Iris pigment epithelial cell (primary cell): ENCODE results near the gene HAGH.

Experiments used
- DNase-seq: peaks from one replicate; pipeline ENCODE4 v3.0.0-alpha.2; 2011; ENCODE audit warnings: low read depth

The HAGH gene

GRCh38 chr16:1831186-1832075 is 4.8 kb upstream of the HAGH start:
- no peak for DNase-seq

DNA sequence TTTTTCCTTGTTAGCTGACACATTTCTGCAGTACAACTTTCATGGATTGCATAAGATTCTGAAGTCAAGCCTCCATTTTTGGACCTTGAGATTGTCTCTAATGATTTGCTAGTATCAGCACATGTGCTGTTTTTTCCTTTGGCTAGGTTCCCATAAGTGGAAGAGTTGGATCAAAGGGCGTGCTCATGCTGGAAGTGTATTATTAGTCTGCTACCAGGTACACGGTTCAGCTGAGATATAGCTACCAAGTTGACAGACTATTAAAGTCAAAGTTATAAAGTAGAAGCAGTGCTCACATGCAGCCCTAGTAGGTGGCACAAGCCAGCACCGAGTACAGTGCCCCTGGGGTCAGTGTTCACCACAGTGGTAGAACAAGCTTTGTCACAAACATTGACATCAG is 3.6 kb upstream of the HAGH start:
- DNase-seq, result no peak

- DNase-seq, result no peak
These were observed 2.2 kb upstream of the HAGH start for GRCh38 chr16:1828645-1829410.

- peak; percentile 24 for DNase-seq
These were observed 548 bp downstream of the HAGH start for GRCh38 chr16:1825864-1826690.

- DNase-seq, result no peak
These were observed 1.2 kb downstream of the HAGH start for GRCh38 chr16:1825381-1825863.

DNA sequence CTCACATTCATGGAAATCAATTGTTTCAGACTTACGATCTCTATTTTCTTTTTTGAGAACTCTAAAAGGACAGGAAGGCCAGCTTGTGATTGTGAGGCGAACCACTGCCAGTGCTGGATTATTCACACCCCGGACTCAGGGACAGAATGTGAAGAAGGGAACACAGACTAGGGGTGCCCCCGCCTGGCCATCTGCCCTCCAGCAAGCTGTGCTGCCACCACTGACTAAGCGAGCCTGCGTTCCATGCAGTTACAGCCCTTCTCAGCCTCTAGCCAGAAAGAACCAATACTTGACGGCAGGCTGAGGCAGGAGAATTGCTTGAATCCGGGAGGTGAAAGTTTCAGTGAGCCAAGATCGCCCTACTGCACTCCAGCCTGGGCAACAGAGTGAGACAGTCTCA is 2.8 kb downstream of the HAGH start:
- peak; percentile 56 for DNase-seq

GRCh38 chr16:1822801-1823200 is 3.8 kb downstream of the HAGH start:
- DNase-seq, result no peak

DNA sequence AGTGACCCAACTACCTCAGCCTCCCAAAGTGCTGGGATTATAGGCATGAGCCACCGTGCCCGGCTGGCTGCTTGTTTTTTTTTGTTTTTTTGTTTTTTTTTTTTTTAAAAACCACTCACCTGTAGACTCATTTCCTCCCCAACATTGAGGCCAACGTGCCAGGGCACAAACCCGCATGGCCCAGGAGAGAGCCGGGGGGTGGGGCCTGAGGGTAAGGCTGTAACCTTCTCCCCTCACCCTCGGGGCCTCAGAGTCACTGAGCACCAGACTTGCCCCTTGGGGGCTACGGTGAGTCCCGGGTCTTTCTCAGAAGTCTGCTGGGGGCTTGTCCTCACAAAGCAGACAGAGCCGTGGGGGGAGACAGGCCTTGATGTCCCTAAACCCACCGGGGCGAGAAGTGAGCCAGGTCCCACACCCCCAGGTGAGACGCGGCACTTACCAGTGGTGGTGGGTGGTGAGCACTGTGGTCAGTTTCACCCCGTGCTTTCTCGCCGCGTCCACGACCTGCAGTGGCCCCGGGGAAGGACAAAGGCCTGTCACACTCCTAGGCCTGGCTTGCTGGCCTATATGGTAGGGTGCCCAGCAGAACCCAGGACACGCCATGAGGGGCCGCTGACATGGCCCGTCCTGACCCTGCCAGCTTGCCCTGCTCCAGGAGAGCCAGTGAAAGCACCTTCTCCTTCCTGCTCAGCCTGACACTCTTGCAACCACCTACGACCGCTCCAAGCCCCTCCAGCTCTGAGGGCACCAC is 4.6 kb downstream of the HAGH start:
- DNase-seq, result no peak

DNA sequence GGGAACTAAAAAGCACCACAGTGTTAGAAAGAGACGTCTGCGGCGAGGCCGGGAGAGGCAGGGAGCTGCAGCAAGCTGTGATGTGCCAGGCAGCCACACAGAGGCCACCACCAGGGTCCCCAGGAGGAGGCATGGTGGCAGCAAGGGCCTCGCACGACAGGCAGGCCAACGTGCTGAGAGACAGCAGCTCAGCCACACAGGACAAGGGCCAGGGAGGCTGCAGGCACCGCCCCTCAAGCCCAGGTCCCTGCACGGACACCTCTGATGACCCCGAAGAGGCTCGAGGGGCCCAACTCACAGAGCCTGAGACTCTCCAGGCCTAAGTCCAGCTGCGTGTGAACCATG is 5.7 kb downstream of the HAGH start:
- no peak for DNase-seq

GRCh38 chr16:1820096-1820945 is 6.3 kb downstream of the HAGH start:
- no peak for DNase-seq

DNA sequence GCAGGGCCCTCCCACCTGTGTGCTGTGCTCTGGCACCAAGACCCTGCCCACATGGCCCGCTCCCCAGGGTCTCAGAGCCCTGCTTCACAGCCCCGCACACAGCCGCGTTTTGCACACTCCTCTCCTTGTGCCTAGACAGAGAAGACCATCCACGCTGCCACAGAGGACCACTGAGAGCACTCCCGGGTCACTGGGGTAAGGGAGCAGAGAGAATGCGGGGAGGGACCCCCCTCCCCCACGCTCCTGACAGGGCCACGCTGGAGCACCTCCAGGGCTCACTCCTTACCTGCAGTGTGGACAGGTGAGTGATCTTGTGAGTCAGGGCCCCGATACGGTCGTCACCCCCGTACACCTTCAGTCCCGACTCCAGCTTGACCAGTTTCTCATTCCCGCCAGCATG is 7.0 kb downstream of the HAGH start:
- DNase-seq, result no peak

GRCh38 chr16:1818873-1819525 is 7.6 kb downstream of the HAGH start:
- DNase-seq, result no peak

DNA sequence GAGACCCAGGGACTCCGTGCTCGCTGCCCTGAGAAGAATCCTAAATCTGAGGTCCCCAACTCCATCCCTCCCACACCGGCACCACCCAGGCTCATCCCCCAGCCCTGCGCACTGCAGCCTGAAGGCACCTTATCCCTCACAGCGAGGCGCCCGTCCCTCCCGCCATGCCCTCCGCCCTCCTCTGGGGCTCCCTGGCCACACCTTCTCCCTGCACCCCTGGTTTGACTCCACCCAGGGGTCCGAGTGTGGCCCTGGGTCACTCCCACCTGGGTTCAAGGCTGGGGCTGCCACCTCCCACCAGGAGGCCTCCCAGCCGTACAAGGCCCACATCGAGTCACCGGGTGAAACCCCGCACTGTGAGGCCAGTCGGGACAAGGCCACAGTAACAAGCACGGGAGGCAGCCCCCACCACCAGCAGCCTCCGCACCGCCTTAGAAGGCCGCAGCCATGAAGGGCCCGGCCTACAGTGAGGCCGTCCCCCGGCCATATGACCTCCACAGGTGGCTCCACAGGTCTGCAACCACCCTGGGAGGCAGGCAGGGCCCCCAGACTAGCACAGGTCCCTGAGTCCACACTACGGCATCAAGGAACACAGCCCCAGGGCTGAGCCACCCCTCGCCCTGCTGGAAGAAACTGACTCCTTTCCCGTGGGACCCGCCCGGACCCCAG is 8.3 kb downstream of the HAGH start:
- no peak for DNase-seq

- DNase-seq, result no peak
These were observed 8.9 kb downstream of the HAGH start for GRCh38 chr16:1817716-1818115.

GRCh38 chr16:1817276-1817589 is 9.4 kb downstream of the HAGH start:
- no peak for DNase-seq

- no peak for DNase-seq
These were observed 10.0 kb downstream of the HAGH start for GRCh38 chr16:1816396-1817275.

DNA sequence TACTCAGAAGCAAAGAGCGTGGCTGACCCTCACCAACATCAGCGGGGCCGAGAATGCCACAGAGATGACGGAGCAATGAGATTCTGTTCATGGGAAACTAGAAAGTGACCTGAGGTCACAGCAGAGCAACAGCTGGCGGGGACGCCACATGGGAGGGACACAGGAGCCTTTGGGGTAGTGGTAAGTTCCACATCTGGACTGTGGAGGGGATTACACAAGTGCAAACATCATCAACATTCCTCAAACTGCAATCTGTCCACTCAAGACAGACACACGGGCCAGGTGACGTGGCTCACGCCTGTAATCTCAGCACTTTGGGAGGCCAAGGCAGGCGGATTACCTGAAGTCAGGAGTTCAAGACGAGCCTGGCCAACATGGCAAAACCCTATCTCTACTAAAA is 11.2 kb downstream of the HAGH start:
- DNase-seq, result no peak

- peak; percentile 63 for DNase-seq
These were observed 13.9 kb downstream of the HAGH start for GRCh38 chr16:1812732-1813163.

DNA sequence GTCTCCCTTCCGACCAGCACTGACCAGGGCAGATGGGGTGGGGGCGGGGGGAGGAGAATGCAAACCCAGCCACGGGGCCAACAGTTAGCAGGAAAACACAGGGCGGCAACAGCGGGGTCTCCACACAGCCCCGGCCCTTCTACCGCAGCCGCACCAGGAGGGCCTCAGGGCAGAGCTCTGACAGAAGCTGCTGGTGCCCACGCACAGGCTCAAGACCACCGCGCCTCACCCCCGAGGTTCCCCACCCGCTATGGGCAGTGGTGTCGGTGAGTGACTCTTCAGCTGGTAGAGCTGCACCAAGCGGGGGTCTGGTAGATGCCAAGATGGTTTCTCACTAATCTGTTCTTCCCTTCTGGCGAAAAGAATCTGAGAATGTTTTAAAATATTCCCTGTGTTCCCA is 16.1 kb downstream of the HAGH start:
- no peak for DNase-seq
